GM19035 (cell line): Measurements from ENCODE around the gene GALM.

Experiments
- ATAC-seq: cut with Tn5 transposase; IDR thresholded peaks from one replicate; pipeline ENCODE4 v1.9.1; 2021; ENCODE audit not compliant: unreplicated experiment

GALM gene

GRCh38 chr2:38649176-38649728, 16.7 kb upstream of the GALM start:
- ATAC-seq: no peak

- ATAC-seq: no peak
Observed at GRCh38 chr2:38650012-38650411, 15.9 kb upstream of the GALM start.

GRCh38 chr2:38650717-38651116, 15.2 kb upstream of the GALM start:
- ATAC-seq: no peak

GRCh38 chr2:38652431-38653273, 13.3 kb upstream of the GALM start:
- ATAC-seq: no peak

- no peak for ATAC-seq
Observed at GRCh38 chr2:38653380-38653714, 12.6 kb upstream of the GALM start.

GRCh38 chr2:38653715-38654527, 12.0 kb upstream of the GALM start:
- ATAC-seq: no peak

GRCh38 chr2:38654528-38655381, 11.2 kb upstream of the GALM start:
- ATAC-seq: no peak

GRCh38 chr2:38655441-38655840, 10.5 kb upstream of the GALM start:
- no peak for ATAC-seq

- ATAC-seq: no peak
Observed at GRCh38 chr2:38656866-38657480, 8.9 kb upstream of the GALM start.

- ATAC-seq: no peak
Observed at GRCh38 chr2:38658613-38659012, 7.3 kb upstream of the GALM start.

- ATAC-seq: no peak
Observed at GRCh38 chr2:38659115-38659514, 6.8 kb upstream of the GALM start.

- no peak for ATAC-seq
Observed at GRCh38 chr2:38660282-38660681, 5.6 kb upstream of the GALM start.

- ATAC-seq: no peak
Observed at GRCh38 chr2:38661306-38661705, 4.6 kb upstream of the GALM start.

- peak; percentile 23 for ATAC-seq
Observed at GRCh38 chr2:38666556-38666910, 619 bp downstream of the GALM start.

- no peak for ATAC-seq
Observed at GRCh38 chr2:38668092-38668491, 2.2 kb downstream of the GALM start.

- no peak for ATAC-seq
Observed at GRCh38 chr2:38668779-38669479, 3.0 kb downstream of the GALM start.

- ATAC-seq: no peak
Observed at GRCh38 chr2:38671303-38671702, 5.4 kb downstream of the GALM start.

- no peak for ATAC-seq
Observed at GRCh38 chr2:38671946-38672345, 6.0 kb downstream of the GALM start.

GRCh38 chr2:38672445-38673391, 6.8 kb downstream of the GALM start:
- no peak for ATAC-seq
